B cell (primary cell): ENCODE measurements around the gene CCDC152. TPM values are rescaled to one million over a fixed set of nuclear protein-coding genes. Genes with fewer than 3 reads are reported as not detected.
"Not testable (repeated sequence)": the region's sequence is repeated elsewhere in the genome, so short reads cannot be mapped to it uniquely, and the experiment has no call there.

Experiments used
- ATAC-seq: fragments of 200-7000 bp; cut with Tn5 transposase; one replicate; pipeline ENCODE4 v1.10.0; 2021; ENCODE audit warnings: low read depth, mild to moderate bottlenecking, moderate number of reproducible peaks, moderate library complexity
- CTCF ChIA-PET: fragments of 350-600 bp; sonication (Branson Sonifier 250); formaldehyde crosslinking; loops from one replicate; lab custom pipeline; 2021; ENCODE audit warnings: antibody characterized with exemption, inconsistent platforms; lab: Charles Lee
- POLR2A ChIA-PET: fragments of 350-600 bp; sonication (Branson Sonifier 250); formaldehyde crosslinking; loops from one replicate; lab custom pipeline; 2021; ENCODE audit warnings: antibody characterized with exemption; lab: Charles Lee
- DNase-seq: peaks from one replicate; pipeline ENCODE4 v3.0.0; 2013
- H2AFZ ChIP-seq: 2 replicates; pipeline ENCODE4 v1.6.1; 2012; ENCODE audit warnings: mild to moderate bottlenecking, low read depth, low read length; ENCODE audit not compliant: insufficient read depth, poor library complexity, severe bottlenecking
- H3K27ac ChIP-seq, 2 donors: 1 replicate in 1 of 2; 2 replicates in 1 of 2; pipeline ENCODE4 v1.5.1; 2012 to 2013; ENCODE audit warnings: low read length in 2 of 2, mild to moderate bottlenecking in 2 of 2, moderate library complexity in 1 of 2
- H3K27me3 ChIP-seq, 4 experiments: fragments of 200-600 bp in 1 of 4; sonication (generic) in 1 of 4; replicated peaks in 1 of 4; 1 replicate in 2 of 4; 2 replicates in 2 of 4; pipeline versions ENCODE4 v1.6.1 to v1.7.0; 2013 to 2016; ENCODE audit warnings: low read length in 3 of 4, mild to moderate bottlenecking in 2 of 4, mixed read lengths in 1 of 4, moderate library complexity in 1 of 4; ENCODE audit not compliant: insufficient read depth in 4 of 4, control insufficient read depth in 3 of 4; ENCODE audit errors: control extremely low read depth in 1 of 4
- H3K36me3 ChIP-seq, 2 experiments: replicated peaks in 1 of 2; 1 replicate in 1 of 2; 2 replicates in 1 of 2; pipeline versions ENCODE4 v1.6.1 to v1.7.1; 2013; ENCODE audit warnings: low read length in 1 of 2; ENCODE audit not compliant: insufficient read depth in 2 of 2, control insufficient read depth in 1 of 2; ENCODE audit errors: control extremely low read depth in 1 of 2, extremely low read depth in 1 of 2
- H3K4me1 ChIP-seq, 2 donors: fragments of 200-600 bp in 1 of 2; sonication (generic) in 1 of 2; 1 replicate in 1 of 2; 2 replicates in 1 of 2; pipeline versions ENCODE4 v1.5.1 to v1.6.1; 2013 to 2017; ENCODE audit warnings: low read length in 2 of 2; ENCODE audit not compliant: control insufficient read depth in 2 of 2, insufficient read depth in 2 of 2
- H3K4me2 ChIP-seq: replicated peaks from 2 replicates; pipeline ENCODE3; 2012; ENCODE audit warnings: mild to moderate bottlenecking, low read depth, low read length; ENCODE audit not compliant: poor library complexity, severe bottlenecking
- H3K4me3 ChIP-seq, 5 experiments: fragments of 200-600 bp in 1 of 5; sonication (generic) in 1 of 5; 1 replicate in 3 of 5; 2 replicates in 2 of 5; pipeline versions ENCODE4 v1.5.1 to v1.7.0; 2011 to 2016; ENCODE audit warnings: low read length in 4 of 5, mild to moderate bottlenecking in 4 of 5, low read depth in 2 of 5, control low read depth in 1 of 5, moderate library complexity in 1 of 5; ENCODE audit not compliant: insufficient read depth in 1 of 5; ENCODE audit errors: control extremely low read depth in 1 of 5, extremely low read depth in 1 of 5
- H3K79me2 ChIP-seq: fragments of 200-600 bp; sonication (generic); one replicate; pipeline ENCODE4 v1.6.0; 2016; ENCODE audit warnings: low read length; ENCODE audit not compliant: control insufficient read depth, insufficient read depth
- H3K9ac ChIP-seq: fragments of 200-600 bp; sonication (generic); 2 replicates; pipeline ENCODE4 v1.6.1; 2017; ENCODE audit warnings: mild to moderate bottlenecking, low read length, moderate library complexity
- H3K9me3 ChIP-seq, 3 donors: one replicate each; pipeline versions ENCODE4 v1.6.1 to v1.7.1; 2013; ENCODE audit warnings: low read length in 2 of 3; ENCODE audit not compliant: control insufficient read depth in 2 of 3, insufficient read depth in 1 of 3; ENCODE audit errors: control extremely low read depth in 1 of 3
- H4K20me1 ChIP-seq: 2 replicates; pipeline ENCODE4 v1.6.0; 2012; ENCODE audit warnings: mild to moderate bottlenecking, low read length; ENCODE audit not compliant: insufficient read depth, control insufficient read depth, poor library complexity, severe bottlenecking
- H3K27ac Mint-ChIP-seq: one replicate; pipeline ENCODE4 v1.8.0; 2021; ENCODE audit warnings: mixed read lengths
- H3K27me3 Mint-ChIP-seq: one replicate; pipeline ENCODE4 v1.8.0; 2021; ENCODE audit warnings: mixed read lengths
- H3K4me1 Mint-ChIP-seq: one replicate; pipeline ENCODE4 v1.8.0; 2021; ENCODE audit warnings: mixed read lengths
- H3K4me3 Mint-ChIP-seq: one replicate; pipeline ENCODE4 v1.8.0; 2021; ENCODE audit warnings: mixed read lengths
- H3K9me3 Mint-ChIP-seq: one replicate; pipeline ENCODE4 v1.8.0; 2022; ENCODE audit warnings: mixed read lengths; ENCODE audit not compliant: insufficient read depth
- CTCF ChIP-seq: fragments of 200-600 bp; IDR thresholded peaks from one replicate; pipeline ENCODE4 v1.8.0; 2022; ENCODE audit warnings: antibody characterized with exemption, mild to moderate bottlenecking
- EZH2 ChIP-seq: IDR thresholded peaks from 2 replicates; pipeline ENCODE4 v1.6.1; 2012; ENCODE audit warnings: borderline replicate concordance, low read depth, mild to moderate bottlenecking, moderate library complexity, low read length; ENCODE audit not compliant: insufficient read depth, poor library complexity, severe bottlenecking
- WGBS: methylation state at CpG from one replicate; pipeline ENCODE4 v1.1.5; 2013; ENCODE audit warnings: missing lambda C conversion rate; ENCODE audit not compliant: insufficient coverage; 5-methylcytosine and 5-hydroxymethylcytosine counted together
- intact Hi-C: fragments of 100-400 bp; cut with micrococcal nuclease; formaldehyde crosslinking; loops from one replicate; pipeline ENCODE4 v1.10.0; 2022
- polyA plus RNA-seq: library from polyadenylated mRNA; depleted of rRNA; stranded (reverse); fragments of >200 nt; gene quantifications from 2 replicates; pipeline ENCODE4 v1.2.3, GENCODE V29; 2012
- total RNA-seq, 2 donors: library from RNA; stranded (reverse); fragments of 120-200 nt in 1 of 2; gene quantifications; 1 replicate in 1 of 2; 2 replicates in 1 of 2; pipeline versions ENCODE4 v1.2.3 to v1.2.4, GENCODE V29; 2013 to 2022

The CCDC152 gene
- total and polyA plus RNA-seq, 2 donors (not counting 1 experiment from before 2014, with no cell fraction given): 1.0 to 4.8 TPM

GRCh38 chr5:42813533-42813932 lies 56.9 kb downstream of the CCDC152 start:
- no peak overlapping the region for H3K4me3 ChIP-seq
- H4K20me1 ChIP-seq: no peaks in the 10 kb centered on the region
- intact Hi-C loops: no loop called here
- H3K36me3 ChIP-seq: no peaks in the 10 kb centered on the region
- WGBS: 95% methylated on average over 15 of the region's 19 CpGs
- no peak overlapping the region for H2AFZ ChIP-seq
- H3K4me1 ChIP-seq: no peaks in the 10 kb centered on the region
- ChIA-PET POLR2A (no interaction called here), CTCF (no interaction called here)
- DNase-seq: no peak
- H3K9me3 ChIP-seq: no peaks in the 10 kb centered on the region
- H3K27ac ChIP-seq: no peak overlapping the region
- H3K4me3 Mint-ChIP-seq: no peak overlapping the region
- H3K4me1 Mint-ChIP-seq: no peaks in the 10 kb centered on the region
- no peak overlapping the region for H3K4me2 ChIP-seq
- no peak overlapping the region for H3K9ac ChIP-seq
- H3K9me3 Mint-ChIP-seq: no peaks in the 10 kb centered on the region
- no peaks in the 10 kb centered on the region for H3K27me3 Mint-ChIP-seq
- H3K27me3 ChIP-seq: no peaks in the 10 kb centered on the region
- H3K79me2 ChIP-seq: no peaks in the 10 kb centered on the region
- H3K27ac Mint-ChIP-seq: no peak overlapping the region
- no peak for TF ChIP-seq CTCF
- no peak for TF ChIP-seq EZH2
- ATAC-seq: no peak

DNA sequence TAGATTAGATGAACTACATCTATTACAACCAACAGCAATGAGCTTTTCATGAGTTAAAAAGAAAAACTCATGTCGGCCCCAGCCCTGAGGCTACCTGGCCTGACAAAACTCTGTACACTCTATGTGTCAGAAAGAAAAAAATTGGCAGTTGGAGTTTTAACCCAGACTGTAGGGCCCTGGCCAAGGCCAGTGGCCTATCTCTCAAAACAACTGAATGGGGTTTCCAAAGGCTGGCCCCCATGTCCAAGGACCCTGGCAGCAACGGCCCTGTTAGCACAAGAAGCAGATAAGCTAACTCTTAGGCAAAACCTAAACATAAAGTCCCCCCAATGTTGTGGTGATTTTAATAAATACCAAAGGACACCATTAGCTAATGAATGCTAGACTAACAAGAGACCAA lies 59.9 kb downstream of the CCDC152 start:
- CTCF ChIA-PET, H3K36me3 ChIP-seq, intact Hi-C loops, H2AFZ ChIP-seq, H3K9me3 Mint-ChIP-seq, H3K9ac ChIP-seq, H3K4me1 Mint-ChIP-seq, H3K27me3 ChIP-seq, H3K4me3 ChIP-seq, H3K79me2 ChIP-seq, POLR2A ChIA-PET, ATAC-seq, H3K27me3 Mint-ChIP-seq, H3K4me2 ChIP-seq, H3K4me1 ChIP-seq, H3K27ac ChIP-seq, H3K4me3 Mint-ChIP-seq, H4K20me1 ChIP-seq, H3K27ac Mint-ChIP-seq, DNase-seq, H3K9me3 ChIP-seq: not testable (repeated sequence)
- no CpG with 5 or more reads among the region's 2 CpGs for WGBS
